KMS-11 (cell line): Measurements from ENCODE around the gene LZTS3.

Source experiments
- H2AFZ ChIP-seq: fragments of 200-600 bp; sonication (generic); 2 replicates; pipeline ENCODE4 v1.6.1; 2016; ENCODE audit warnings: antibody characterized with exemption, mixed run types, low read depth
- H3K27ac ChIP-seq: fragments of 200-600 bp; sonication (generic); 2 replicates; pipeline ENCODE4 v1.6.1; 2016; ENCODE audit warnings: mild to moderate bottlenecking, mixed run types
- H3K27me3 ChIP-seq: fragments of 200-600 bp; sonication (generic); 2 replicates; pipeline ENCODE4 v1.6.1; 2017; ENCODE audit warnings: mild to moderate bottlenecking, low read depth, mixed run types, moderate library complexity; ENCODE audit not compliant: insufficient read depth
- H3K36me3 ChIP-seq: fragments of 200-600 bp; sonication (generic); 2 replicates; pipeline ENCODE4 v1.6.1; 2017; ENCODE audit warnings: mild to moderate bottlenecking, mixed run types; ENCODE audit not compliant: insufficient read depth
- H3K4me1 ChIP-seq: fragments of 200-600 bp; sonication (generic); 2 replicates; pipeline ENCODE4 v1.6.1; 2016; ENCODE audit warnings: mild to moderate bottlenecking, low read depth, mixed run types; ENCODE audit not compliant: poor library complexity, severe bottlenecking
- H3K4me2 ChIP-seq: fragments of 200-600 bp; sonication (generic); 2 replicates; pipeline ENCODE4 v1.7.0; 2016; ENCODE audit warnings: mild to moderate bottlenecking, mixed run types
- H3K4me3 ChIP-seq: fragments of 200-600 bp; sonication (generic); IDR thresholded peaks from 2 replicates; pipeline ENCODE4 v1.6.1; 2017; ENCODE audit warnings: low read depth, low read length, mixed read lengths; ENCODE audit not compliant: insufficient read depth
- H3K79me2 ChIP-seq: fragments of 200-600 bp; sonication (generic); 2 replicates; pipeline ENCODE4 v1.6.1; 2016; ENCODE audit warnings: low read depth, mixed run types; ENCODE audit not compliant: insufficient read depth
- H3K9ac ChIP-seq: fragments of 200-600 bp; sonication (generic); 2 replicates; pipeline ENCODE4 v1.6.1; 2016; ENCODE audit warnings: mild to moderate bottlenecking, mixed run types
- H4K20me1 ChIP-seq: fragments of 200-600 bp; sonication (generic); 2 replicates; pipeline ENCODE4 v1.6.1; 2016; ENCODE audit warnings: mild to moderate bottlenecking, mixed run types; ENCODE audit not compliant: insufficient read depth
- CTCF ChIP-seq: fragments of 200-600 bp; sonication (generic); conservative IDR thresholded peaks from 2 replicates; pipeline ENCODE4 v1.6.1; 2017; ENCODE audit warnings: low read depth, mild to moderate bottlenecking, antibody characterized with exemption, low read length, moderate library complexity, mixed read lengths

The LZTS3 gene

GRCh38 chr20:3146732-3147341 is 26.5 kb downstream of the LZTS3 start:
- Histone ChIP-seq H2AFZ (no peak overlapping the region), H3K36me3 (no peaks in the 10 kb centered on the region; the same call in 1 of the 2 replicates), H3K4me1 (peaks cover 5% of the 10 kb centered on the region), H4K20me1 (no peaks in the 10 kb centered on the region), H3K4me2 (no peak overlapping the region), H3K27me3 (no peaks in the 10 kb centered on the region), H3K79me2 (no peaks in the 10 kb centered on the region), H3K4me3 (no peak overlapping the region), H3K9ac (no peak overlapping the region), H3K27ac (no peak overlapping the region)
- no peak for TF ChIP-seq CTCF

DNA sequence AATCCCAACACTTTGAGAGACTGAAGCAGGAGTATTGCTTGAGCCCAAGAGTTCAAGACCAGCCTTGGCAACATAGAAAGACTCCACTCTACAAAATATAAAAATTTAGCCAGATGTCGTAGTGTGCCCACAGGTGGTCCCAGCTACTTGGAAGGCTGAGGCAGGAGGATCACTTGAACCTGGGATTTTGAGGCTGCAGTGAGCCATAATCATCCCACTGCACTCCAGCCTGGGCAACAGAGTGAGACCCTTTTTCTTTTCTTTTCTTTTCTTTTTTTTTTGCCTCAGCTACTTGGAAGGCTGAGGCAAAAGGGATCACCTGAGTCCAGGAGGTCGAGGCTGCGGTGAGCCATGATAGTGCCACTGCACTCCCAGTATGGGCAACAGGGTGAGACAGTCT is 31.6 kb downstream of the LZTS3 start:
- Histone ChIP-seq H2AFZ (no peak overlapping the region), H3K9ac (no peak overlapping the region), H3K4me3 (no peak overlapping the region), H3K4me1 (no peaks in the 10 kb centered on the region), H3K79me2 (no peaks in the 10 kb centered on the region), H3K27ac (no peak overlapping the region), H3K4me2 (no peak overlapping the region), H3K36me3 (no peaks in the 10 kb centered on the region), H4K20me1 (no peaks in the 10 kb centered on the region), H3K27me3 (no peaks in the 10 kb centered on the region)
- TF ChIP-seq CTCF, result no peak

DNA sequence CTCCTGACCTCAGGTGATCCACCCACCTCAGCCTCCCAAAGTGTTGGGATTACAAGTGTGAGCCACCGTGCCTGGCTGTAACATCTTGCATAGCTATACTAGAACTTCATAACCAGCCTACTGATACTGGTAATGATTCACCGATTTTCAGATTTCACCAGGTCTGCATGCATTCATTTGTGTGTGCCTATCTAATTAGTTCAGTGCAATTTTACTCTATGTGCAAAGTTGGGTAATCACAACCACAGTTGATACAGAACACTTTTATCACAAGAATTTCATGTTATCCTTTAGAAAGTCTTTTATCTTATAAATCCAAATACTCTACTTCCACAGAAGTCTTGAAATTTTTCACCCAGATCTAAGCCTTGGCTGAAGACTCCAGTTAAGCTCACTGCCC is 35.9 kb downstream of the LZTS3 start:
- Histone ChIP-seq H3K9ac (no peak overlapping the region), H3K27ac (no peak overlapping the region), H3K79me2 (no peaks in the 10 kb centered on the region), H3K4me1 (no peaks in the 10 kb centered on the region), H4K20me1 (no peaks in the 10 kb centered on the region), H3K4me2 (no peak overlapping the region), H2AFZ (no peak overlapping the region), H3K4me3 (no peak overlapping the region), H3K36me3 (no peaks in the 10 kb centered on the region), H3K27me3 (no peaks in the 10 kb centered on the region)
- TF ChIP-seq CTCF, result no peak

- no peak overlapping the region for H2AFZ ChIP-seq
- H3K4me1 ChIP-seq, result no peaks in the 10 kb centered on the region
- no peaks in the 10 kb centered on the region for H4K20me1 ChIP-seq
- H3K4me3 ChIP-seq, result no peak overlapping the region
- no peaks in the 10 kb centered on the region for H3K36me3 ChIP-seq
- no peaks in the 10 kb centered on the region for H3K27me3 ChIP-seq
- H3K79me2 ChIP-seq, result no peaks in the 10 kb centered on the region
- no peak overlapping the region for H3K27ac ChIP-seq
- no peak overlapping the region for H3K9ac ChIP-seq
- TF ChIP-seq CTCF, result no peak
- H3K4me2 ChIP-seq, result no peak overlapping the region
Measured at GRCh38 chr20:3135507-3136070, 37.8 kb downstream of the LZTS3 start.
